Endothelial cell of umbilical vein (primary cell): ENCODE results near the gene CCL17. TPM values are rescaled to one million over a fixed set of nuclear protein-coding genes. Genes with fewer than 3 reads are reported as not detected.

Experiments used
- BruUV-seq: library from RNA; stranded (reverse); fragments of 400-500 nt; replicated peaks from 2 replicates; lab custom pipeline; 2021; lab: Mats Ljungman, UMichigan
- CTCF ChIA-PET: fragments of 300-600, 350-600 bp; sonication (Branson Sonifier 250); formaldehyde crosslinking; loops from one replicate; lab custom pipeline; 2021; ENCODE audit warnings: antibody characterized with exemption, inconsistent platforms; lab: Charles Lee
- POLR2A ChIA-PET: fragments of 300-600, 350-600 bp; sonication (Branson Sonifier 250); formaldehyde crosslinking; loops from one replicate; lab custom pipeline; 2021; ENCODE audit warnings: antibody characterized with exemption, inconsistent platforms; lab: Charles Lee
- DNase-seq: peaks from one replicate; pipeline ENCODE4 v3.0.0-alpha.2; 2011; ENCODE audit warnings: low read depth, low spot score
- FAIRE-seq: peaks from 2 replicates; lab custom pipeline; 2011; peaks lifted over from hg19 to GRCh38; lab: Jason Lieb, UNC
- H2AFZ ChIP-seq: 2 replicates; pipeline ENCODE4 v1.6.0; 2012; ENCODE audit warnings: low read depth, low read length, control low read depth, inconsistent platforms
- H3K27ac ChIP-seq: 2 replicates; pipeline ENCODE4 v1.5.1; 2011; ENCODE audit warnings: low read depth, mild to moderate bottlenecking, control low read depth, low read length, moderate library complexity; ENCODE audit not compliant: insufficient read depth
- H3K27me3 ChIP-seq, 2 experiments: 2 replicates each; pipeline versions ENCODE4 v1.6.0 to v1.6.1; 2011; ENCODE audit warnings: low read length in 2 of 2, mixed read lengths in 1 of 2; ENCODE audit not compliant: control insufficient read depth in 2 of 2, insufficient read depth in 2 of 2
- H3K36me3 ChIP-seq, 2 experiments: 2 replicates in 1 of 2; 3 replicates in 1 of 2; pipeline ENCODE4 v1.5.1; 2011; ENCODE audit warnings: low read length in 2 of 2, mild to moderate bottlenecking in 1 of 2, moderate library complexity in 1 of 2; ENCODE audit not compliant: control insufficient read depth in 2 of 2, insufficient read depth in 2 of 2; ENCODE audit errors: extremely low read depth in 1 of 2
- H3K4me1 ChIP-seq: 3 replicates; pipeline ENCODE4 v1.5.1; 2011; ENCODE audit warnings: mild to moderate bottlenecking, low read length; ENCODE audit not compliant: control insufficient read depth, insufficient read depth; ENCODE audit errors: extremely low read depth
- H3K4me2 ChIP-seq: 2 replicates; pipeline ENCODE4 v1.6.1; 2011; ENCODE audit warnings: low read length, control low read depth, mixed read lengths; ENCODE audit not compliant: insufficient read depth
- H3K4me3 ChIP-seq, 3 experiments: fragments of 200-600 bp in 1 of 3; sonication (generic), shearing (Covaris generic) in 1 of 3; replicated peaks in 1 of 3; 2 replicates each; pipeline ENCODE4 v1.5.1; 2011 to 2016; ENCODE audit warnings: control low read depth in 3 of 3, low read length in 3 of 3, mild to moderate bottlenecking in 2 of 3, inconsistent platforms in 1 of 3, low read depth in 1 of 3, moderate library complexity in 1 of 3; ENCODE audit not compliant: insufficient read depth in 1 of 3
- H3K79me2 ChIP-seq: 2 replicates; pipeline ENCODE4 v1.6.0; 2012; ENCODE audit warnings: low read length, inconsistent platforms; ENCODE audit not compliant: control insufficient read depth, insufficient read depth
- H3K9ac ChIP-seq: replicated peaks from 2 replicates; pipeline ENCODE3; 2011; ENCODE audit warnings: low read length, control low read depth; ENCODE audit not compliant: insufficient read depth; ENCODE audit errors: extremely low read depth
- H3K9me1 ChIP-seq: replicated peaks from 3 replicates; pipeline ENCODE4 v1.6.0; 2011; ENCODE audit warnings: mild to moderate bottlenecking, low read length; ENCODE audit not compliant: control insufficient read depth, insufficient read depth; ENCODE audit errors: extremely low read depth
- H3K9me3 ChIP-seq: replicated peaks from 2 replicates; pipeline ENCODE4 v1.5.1; 2012; ENCODE audit warnings: low read length, inconsistent platforms; ENCODE audit not compliant: control insufficient read depth, insufficient read depth
- H4K20me1 ChIP-seq: replicated peaks from 2 replicates; pipeline ENCODE3; 2011; ENCODE audit warnings: mild to moderate bottlenecking, low read length; ENCODE audit not compliant: control insufficient read depth, insufficient read depth; ENCODE audit errors: extremely low read depth
- EZH2 ChIP-seq: IDR thresholded peaks from 2 replicates; pipeline ENCODE4 v1.6.1; 2012; ENCODE audit warnings: borderline replicate concordance, low read depth, mild to moderate bottlenecking, moderate library complexity, low read length, inconsistent platforms; ENCODE audit not compliant: severe bottlenecking
- FOS ChIP-seq: IDR thresholded peaks from 2 replicates; pipeline ENCODE4 v1.6.1; 2011; ENCODE audit warnings: mild to moderate bottlenecking, low read length, moderate library complexity, borderline replicate concordance; ENCODE audit not compliant: insufficient read depth
- GATA2 ChIP-seq: IDR thresholded peaks from 2 replicates; pipeline ENCODE4 v1.7.0; 2011; ENCODE audit warnings: low read depth, mild to moderate bottlenecking, moderate library complexity, mixed read lengths, low read length; ENCODE audit not compliant: insufficient read length, insufficient read depth
- JUN ChIP-seq: IDR thresholded peaks from 2 replicates; pipeline ENCODE4 v1.6.1; 2011; ENCODE audit warnings: borderline replicate concordance, low read depth; ENCODE audit not compliant: insufficient read length, insufficient read depth
- MYC ChIP-seq: IDR thresholded peaks from one replicate; pipeline ENCODE4 v1.6.1; 2011; ENCODE audit warnings: mild to moderate bottlenecking, low read depth, low read length
- POLR2A ChIP-seq: IDR thresholded peaks from 2 replicates; pipeline ENCODE4 v1.6.1; 2012; ENCODE audit warnings: low read depth, mild to moderate bottlenecking, control low read depth, low read length
- POLR2AphosphoS5 ChIP-seq: IDR thresholded peaks from 2 replicates; pipeline ENCODE4 v1.6.1; 2012; ENCODE audit warnings: low read depth, mild to moderate bottlenecking, control low read depth, low read length, moderate library complexity; ENCODE audit not compliant: insufficient read depth
- dilution Hi-C: fragments of 300-500 bp; cut with MboI; formaldehyde crosslinking; loops from one replicate; pipeline ENCODE4 v1.15.0; 2019; ENCODE audit warnings: low sequenced_read_pairs; ENCODE audit not compliant: extremely low pct_ligation_motif_present
- intact Hi-C: fragments of 100-400 bp; cut with micrococcal nuclease; formaldehyde crosslinking; loops from one replicate; pipeline ENCODE4 v1.10.0; 2022
- polyA plus RNA-seq, 4 experiments: library from polyadenylated mRNA; depleted of rRNA in 3 of 4; stranded (reverse) in 3 of 4; unstranded in 1 of 4; fragments of >200 nt; gene quantifications; 2 replicates each; pipeline versions ENCODE4 v1.2.1 to v1.2.3, GENCODE V29; 2011 to 2012; ENCODE audit warnings: missing spikeins in 1 of 4
- total RNA-seq: library from RNA; stranded (reverse); gene quantifications from 2 replicates; pipeline ENCODE4 v1.2.3, GENCODE V29; 2021
- TF ChIP-seq, protein P1 (sequence below), 2 donors: IDR thresholded peaks; 1 replicate in 1 of 2; 2 replicates in 1 of 2; pipeline ENCODE4 v1.5.1; 2011; ENCODE audit warnings: low read length in 2 of 2, mild to moderate bottlenecking in 2 of 2, moderate library complexity in 2 of 2, control low read depth in 1 of 2, inconsistent platforms in 1 of 2, low read depth in 1 of 2; ENCODE audit not compliant: insufficient read depth in 1 of 2; ENCODE audit errors: extremely low read depth in 1 of 2
- TF ChIP-seq, protein P2 (sequence below): IDR thresholded peaks from 2 replicates; pipeline ENCODE4 v1.6.1; 2011; ENCODE audit not compliant: insufficient read depth, insufficient read length

Gene CCL17
- total and polyA plus RNA-seq, 2 donors (not counting 3 experiments of a cell fraction or from before 2014, with no cell fraction given): not detected

DNA sequence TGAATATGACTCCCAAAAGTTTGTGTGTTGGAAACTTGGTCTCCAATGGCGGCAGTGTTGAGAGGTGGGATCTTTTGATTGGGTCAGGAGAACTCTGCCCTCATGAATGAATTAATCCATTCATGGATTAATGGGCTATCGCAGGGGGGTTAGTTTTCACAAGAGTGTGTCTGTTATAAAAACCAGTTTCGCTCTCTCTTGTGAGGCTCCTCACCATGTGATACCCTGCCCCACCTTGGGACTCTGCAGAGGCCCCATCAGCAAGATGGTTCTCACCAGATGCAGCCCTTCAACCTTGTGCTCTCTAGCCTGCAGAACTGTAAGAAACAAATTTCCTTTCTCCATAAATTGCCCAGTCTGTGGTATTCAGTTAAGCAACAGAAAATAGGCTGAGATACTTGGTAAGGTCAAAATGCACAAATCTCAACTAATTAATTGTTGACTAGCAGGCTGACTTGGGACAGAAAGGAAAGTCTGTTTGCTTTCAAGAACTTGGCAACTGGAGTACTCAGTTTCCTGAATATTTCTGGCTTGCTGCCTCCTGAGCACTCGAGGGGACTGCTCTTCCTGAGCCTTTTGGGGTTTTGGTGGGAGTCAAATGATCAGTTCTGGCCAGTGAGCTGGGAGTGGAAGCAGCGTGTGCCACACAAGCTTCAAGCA, 13.8 kb upstream of the CCL17 start:
- Histone ChIP-seq H4K20me1 (no peaks in the 10 kb centered on the region), H3K4me3 (no peak overlapping the region), H3K27me3 (peaks cover 2 to 4% of the 10 kb centered on the region in 2 experiments), H3K79me2 (no peaks in the 10 kb centered on the region), H3K4me2 (no peak overlapping the region), H3K27ac (no peak overlapping the region), H3K36me3 (no peaks in the 10 kb centered on the region), H3K9me3 (no peaks in the 10 kb centered on the region), H3K9ac (no peak overlapping the region), H3K4me1 (peaks cover 12% of the 10 kb centered on the region), H3K9me1 (no peaks in the 10 kb centered on the region), H2AFZ (no peak overlapping the region)
- intact Hi-C loops (no loop called here), dilution Hi-C loops (no loop called here)
- FAIRE-seq (peak; percentile 44), DNase-seq (peak; percentile 69)
- TF ChIP-seq FOS (no peak), POLR2A (no peak), EZH2 (no peak), JUN (no peak)
- ChIA-PET POLR2A (no interaction called here), CTCF (no interaction called here)
- no TSS peak for BruUV-seq

DNA sequence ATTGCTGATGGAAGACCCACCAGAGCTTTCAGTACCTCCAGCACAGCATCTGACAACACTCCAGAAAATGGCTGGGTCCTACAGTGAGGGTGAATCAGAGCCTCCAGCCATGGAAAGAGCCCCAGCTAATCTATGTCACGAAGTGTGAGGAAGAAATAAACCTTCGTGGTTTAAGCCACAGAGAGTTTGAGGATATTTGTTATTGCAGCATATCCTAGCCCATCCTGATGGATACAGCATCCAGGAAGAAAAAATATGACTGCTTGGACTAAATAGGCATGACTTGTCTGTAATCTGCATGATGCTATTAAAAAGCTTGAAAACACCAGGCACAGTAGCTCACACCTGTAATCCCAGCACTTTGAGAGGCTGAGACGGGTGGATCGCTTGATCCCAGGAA, 13.3 kb upstream of the CCL17 start:
- CTCF ChIA-PET: interaction anchor here (0.6 to 1.0 kb wide), 2 partner anchors 10 to 34 kb away, joined by 3 to 5 read pairs; no protein-coding TSS in a partner anchor
- TF ChIP-seq, protein P1, sequence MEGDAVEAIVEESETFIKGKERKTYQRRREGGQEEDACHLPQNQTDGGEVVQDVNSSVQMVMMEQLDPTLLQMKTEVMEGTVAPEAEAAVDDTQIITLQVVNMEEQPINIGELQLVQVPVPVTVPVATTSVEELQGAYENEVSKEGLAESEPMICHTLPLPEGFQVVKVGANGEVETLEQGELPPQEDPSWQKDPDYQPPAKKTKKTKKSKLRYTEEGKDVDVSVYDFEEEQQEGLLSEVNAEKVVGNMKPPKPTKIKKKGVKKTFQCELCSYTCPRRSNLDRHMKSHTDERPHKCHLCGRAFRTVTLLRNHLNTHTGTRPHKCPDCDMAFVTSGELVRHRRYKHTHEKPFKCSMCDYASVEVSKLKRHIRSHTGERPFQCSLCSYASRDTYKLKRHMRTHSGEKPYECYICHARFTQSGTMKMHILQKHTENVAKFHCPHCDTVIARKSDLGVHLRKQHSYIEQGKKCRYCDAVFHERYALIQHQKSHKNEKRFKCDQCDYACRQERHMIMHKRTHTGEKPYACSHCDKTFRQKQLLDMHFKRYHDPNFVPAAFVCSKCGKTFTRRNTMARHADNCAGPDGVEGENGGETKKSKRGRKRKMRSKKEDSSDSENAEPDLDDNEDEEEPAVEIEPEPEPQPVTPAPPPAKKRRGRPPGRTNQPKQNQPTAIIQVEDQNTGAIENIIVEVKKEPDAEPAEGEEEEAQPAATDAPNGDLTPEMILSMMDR (IDR thresholded peaks at IDR 0.05; ENCODE audit: extremely low read depth in 1 of 2, insufficient read depth in 1 of 2, low read depth in 1 of 2, low read length in 2 of 2): no peak
- TF ChIP-seq GATA2: no peak
- TF ChIP-seq EZH2: no peak
- TF ChIP-seq, protein P2, sequence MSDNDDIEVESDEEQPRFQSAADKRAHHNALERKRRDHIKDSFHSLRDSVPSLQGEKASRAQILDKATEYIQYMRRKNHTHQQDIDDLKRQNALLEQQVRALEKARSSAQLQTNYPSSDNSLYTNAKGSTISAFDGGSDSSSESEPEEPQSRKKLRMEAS: no peak
- TF ChIP-seq JUN: no peak
- TF ChIP-seq POLR2AphosphoS5: no peak
- TF ChIP-seq FOS: no peak
- no peak for TF ChIP-seq MYC

More for the DNA sequence above, 13.3 kb upstream of the CCL17 start:
- DNase-seq (no peak), FAIRE-seq (no peak)
- H3K27me3 ChIP-seq: peaks cover 2 to 4% of the 10 kb centered on the region in 2 experiments
- H3K4me1 ChIP-seq: peaks cover 12% of the 10 kb centered on the region
- no peaks in the 10 kb centered on the region for H3K9me3 ChIP-seq
- no peaks in the 10 kb centered on the region for H3K9me1 ChIP-seq
- H3K4me2 ChIP-seq: no peak overlapping the region
- H3K4me3 ChIP-seq: no peak overlapping the region
- intact Hi-C loops: no loop called here
- no peak overlapping the region for H3K9ac ChIP-seq
- H2AFZ ChIP-seq: no peak overlapping the region
- POLR2A ChIA-PET: interaction anchor here (0.6 kb wide), 1 partner anchor 406 kb away, joined by 3 read pairs; no protein-coding TSS in a partner anchor
- H3K27ac ChIP-seq: no peak overlapping the region
- no peaks in the 10 kb centered on the region for H3K36me3 ChIP-seq
- dilution Hi-C loops: no loop called here
- H3K79me2 ChIP-seq: no peaks in the 10 kb centered on the region
- BruUV-seq: no TSS peak
- no peaks in the 10 kb centered on the region for H4K20me1 ChIP-seq
